ENCODE data around the gene ASCC1.
"Not testable (repeated sequence)": the region's sequence is repeated elsewhere in the genome, so short reads cannot be mapped to it uniquely, and the experiment has no call there.

ASCC1 gene

GRCh38 chr10:72170263-72170662 is 45.8 kb downstream of the ASCC1 start:
- no peak for DNase-seq (ENCODE audit: low read depth in 2 of 2)

DNA sequence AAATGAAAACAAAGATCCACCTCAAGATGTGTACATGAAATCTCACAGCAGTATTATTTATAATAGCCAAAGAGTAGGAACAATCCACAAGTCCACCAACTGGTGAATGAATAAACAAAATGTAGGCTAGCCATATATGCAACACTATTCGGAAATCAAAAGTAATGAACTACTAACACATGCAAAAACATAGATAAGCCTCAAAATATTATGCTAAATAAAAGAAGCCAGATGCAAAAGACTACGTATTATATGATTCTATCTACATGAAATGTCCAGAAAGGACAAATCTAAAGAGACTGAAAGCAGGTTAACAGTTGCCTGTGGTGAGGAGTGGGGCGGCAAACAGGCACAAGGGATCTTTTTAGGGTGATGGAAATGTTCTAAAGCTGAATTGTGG is 49.0 kb downstream of the ASCC1 start:
- no peak for DNase-seq (ENCODE audit: low read depth in 2 of 2)

GRCh38 chr10:72164617-72165016 is 51.5 kb downstream of the ASCC1 start:
- no peak for DNase-seq (ENCODE audit: low read depth in 2 of 2)

DNA sequence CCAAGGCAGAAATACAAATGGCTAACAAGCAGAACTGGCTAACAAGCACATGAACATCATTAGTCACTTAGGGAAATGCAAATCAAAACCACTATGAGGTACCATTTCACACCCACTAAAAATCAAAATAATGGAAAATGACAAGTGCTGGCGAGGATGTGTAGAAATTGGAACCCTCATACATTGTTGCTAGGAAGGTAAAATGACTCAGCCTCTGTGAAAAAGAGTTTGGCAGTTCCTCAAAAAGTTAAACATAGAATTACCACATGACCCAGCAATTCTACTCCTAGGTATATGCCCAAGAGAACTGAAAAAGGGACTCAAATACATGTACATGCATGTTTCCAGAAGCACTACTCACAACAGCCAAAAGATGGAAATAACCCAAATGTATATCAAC is 53.1 kb downstream of the ASCC1 start:
- peak in 1 of 2 donors; percentile 14 for DNase-seq (ENCODE audit: low read depth in 2 of 2)

- DNase-seq (ENCODE audit: low read depth in 2 of 2) = no peak
Observed at GRCh38 chr10:72158176-72158575, 57.9 kb downstream of the ASCC1 start.

DNA sequence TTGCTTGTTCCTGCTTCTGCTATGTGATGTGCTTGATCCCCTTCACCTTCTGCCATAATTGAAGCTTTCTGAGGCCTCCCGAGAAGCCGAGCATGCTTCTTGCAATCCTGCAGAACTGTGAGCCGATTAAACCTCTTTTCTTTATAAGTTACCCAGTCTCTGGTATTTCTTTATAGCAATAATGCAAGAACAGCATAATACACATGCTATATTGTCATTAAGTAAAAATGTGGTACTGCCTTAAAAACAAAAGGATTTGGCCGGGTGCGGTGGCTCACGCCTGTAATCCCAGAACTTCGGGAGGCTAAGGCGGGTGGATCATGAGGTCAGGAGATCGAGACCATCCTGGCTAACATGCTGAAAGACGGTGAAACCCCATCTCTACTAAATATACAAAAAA is 59.9 kb downstream of the ASCC1 start:
- no peak for DNase-seq (ENCODE audit: low read depth in 2 of 2)

- no peak for DNase-seq (ENCODE audit: low read depth in 2 of 2)
Observed at GRCh38 chr10:72152286-72152685, 63.8 kb downstream of the ASCC1 start.

DNA sequence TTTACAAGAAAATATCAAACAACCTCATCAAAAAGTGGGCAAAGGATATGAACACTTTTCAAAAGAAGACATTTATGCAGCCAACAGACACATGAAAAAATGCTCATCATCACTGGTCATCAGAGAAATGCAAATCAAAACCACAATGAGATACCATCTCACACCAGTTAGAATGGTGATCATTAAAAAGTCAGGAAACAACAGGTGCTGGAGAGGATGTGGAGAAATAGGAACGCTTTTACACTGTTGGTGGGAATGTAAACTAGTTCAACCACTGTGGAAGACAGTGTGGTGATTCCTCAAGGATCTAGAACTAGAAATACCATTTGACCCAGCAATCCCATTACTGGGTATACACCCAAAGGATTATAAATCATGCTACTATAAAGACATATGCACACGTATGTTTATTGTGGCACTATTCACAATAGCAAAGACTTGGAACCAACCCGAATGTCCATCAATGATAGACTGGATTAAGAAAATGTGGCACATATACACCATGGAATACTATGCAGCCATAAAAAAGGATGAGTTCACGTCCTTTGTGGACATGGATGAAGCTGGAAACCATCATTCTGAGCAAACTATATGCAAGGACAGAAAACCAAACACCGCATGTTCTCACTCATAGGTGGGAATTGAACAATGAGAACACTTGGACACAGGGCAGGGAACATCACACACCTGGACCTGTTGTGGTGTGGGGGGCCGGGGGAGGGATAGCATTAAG is 65.2 kb downstream of the ASCC1 start:
- DNase-seq (ENCODE audit: low read depth in 2 of 2) = not testable (repeated sequence)

DNA sequence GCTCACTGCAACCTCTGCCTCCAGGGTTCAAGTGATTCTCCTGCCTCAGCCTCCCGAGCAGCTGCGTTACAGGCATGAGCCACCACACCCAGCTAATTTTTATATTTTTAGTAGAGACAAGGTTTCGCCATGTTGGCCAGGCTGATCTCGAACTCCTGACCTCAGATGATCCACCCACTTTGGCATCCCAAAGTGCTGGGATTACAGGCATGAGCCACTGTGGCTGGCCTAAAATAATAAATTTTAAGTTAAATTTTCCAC is 68.8 kb downstream of the ASCC1 start:
- not testable (repeated sequence) for DNase-seq (ENCODE audit: low read depth in 2 of 2)

GRCh38 chr10:72146559-72147323 is 69.3 kb downstream of the ASCC1 start:
- DNase-seq (ENCODE audit: low read depth in 2 of 2) = no peak

DNA sequence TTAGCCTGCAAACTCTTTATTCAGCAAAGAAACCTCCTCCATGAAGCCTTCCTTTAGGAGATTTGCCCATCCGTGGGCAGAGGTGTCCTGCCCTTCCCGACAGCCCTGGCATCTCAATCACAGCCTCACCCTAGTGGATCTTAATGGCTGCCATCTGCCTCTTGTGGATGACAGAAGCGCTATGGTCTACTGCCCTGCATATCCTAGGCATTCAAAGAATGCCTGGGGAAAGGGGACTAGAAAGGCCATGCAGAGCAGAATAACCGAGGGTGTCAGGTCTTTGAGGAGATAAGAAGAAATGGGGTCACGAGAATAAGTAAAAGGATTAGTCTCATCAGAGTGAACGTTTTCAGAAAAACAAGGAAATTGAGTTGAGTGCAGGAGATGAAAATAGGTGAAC is 70.0 kb downstream of the ASCC1 start:
- DNase-seq (ENCODE audit: low read depth in 2 of 2) = no peak

DNA sequence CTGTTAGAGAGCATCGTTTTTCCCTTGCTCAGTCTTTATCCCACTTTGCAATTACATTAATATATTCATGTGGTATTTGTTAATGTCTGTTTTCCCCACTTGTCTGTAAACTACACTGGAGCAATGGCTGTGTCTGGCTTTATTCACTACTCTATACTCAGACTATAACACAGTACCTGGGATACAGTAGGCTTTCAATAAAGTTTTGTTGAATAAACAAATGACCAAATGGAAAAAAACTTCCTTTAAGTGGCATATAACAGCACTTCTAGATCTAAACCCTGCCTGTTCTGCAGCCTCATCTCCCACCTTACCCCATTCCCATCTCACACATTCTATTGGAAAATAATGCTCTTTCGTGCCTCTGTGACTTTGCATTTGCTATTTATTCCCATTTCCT is 70.4 kb downstream of the ASCC1 start:
- no peak for DNase-seq (ENCODE audit: low read depth in 2 of 2)

- DNase-seq (ENCODE audit: low read depth in 2 of 2) = no peak
Observed at GRCh38 chr10:72140850-72141249, 75.2 kb downstream of the ASCC1 start.

DNA sequence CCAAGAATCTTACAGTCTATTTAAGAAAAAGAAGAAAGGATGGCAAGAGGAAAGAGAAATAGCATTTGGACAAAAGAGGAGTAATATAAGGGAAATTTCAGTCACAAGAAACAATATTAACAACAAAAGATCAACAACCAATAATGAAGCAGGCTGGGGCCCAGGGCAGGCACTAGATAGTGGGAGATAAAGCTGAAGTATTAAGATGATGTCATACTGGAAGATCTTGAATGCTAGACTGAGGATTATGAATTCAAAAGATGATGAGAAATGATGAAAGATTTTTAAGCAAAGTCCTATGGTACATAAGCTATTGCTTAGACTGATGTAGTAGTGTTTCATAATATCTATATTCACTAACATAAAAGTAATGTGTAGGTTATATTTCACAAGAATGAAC is 75.9 kb downstream of the ASCC1 start:
- DNase-seq (ENCODE audit: low read depth in 2 of 2) = no peak

- no peak for DNase-seq (ENCODE audit: low read depth in 2 of 2)
Observed at GRCh38 chr10:72137583-72137982, 78.5 kb downstream of the ASCC1 start.

- not testable (repeated sequence) for DNase-seq (ENCODE audit: low read depth in 2 of 2)
Observed at GRCh38 chr10:72136225-72136624, 79.9 kb downstream of the ASCC1 start.

GRCh38 chr10:72134785-72135767 is 81.0 kb downstream of the ASCC1 start:
- DNase-seq (ENCODE audit: low read depth in 2 of 2) = no peak

GRCh38 chr10:72133517-72133916 is 82.6 kb downstream of the ASCC1 start:
- no peak for DNase-seq (ENCODE audit: low read depth in 2 of 2)

- DNase-seq (ENCODE audit: low read depth in 2 of 2) = no peak
Observed at GRCh38 chr10:72132854-72133253, 83.2 kb downstream of the ASCC1 start.

- DNase-seq (ENCODE audit: low read depth in 2 of 2) = no peak
Observed at GRCh38 chr10:72127571-72127970, 88.5 kb downstream of the ASCC1 start.

DNA sequence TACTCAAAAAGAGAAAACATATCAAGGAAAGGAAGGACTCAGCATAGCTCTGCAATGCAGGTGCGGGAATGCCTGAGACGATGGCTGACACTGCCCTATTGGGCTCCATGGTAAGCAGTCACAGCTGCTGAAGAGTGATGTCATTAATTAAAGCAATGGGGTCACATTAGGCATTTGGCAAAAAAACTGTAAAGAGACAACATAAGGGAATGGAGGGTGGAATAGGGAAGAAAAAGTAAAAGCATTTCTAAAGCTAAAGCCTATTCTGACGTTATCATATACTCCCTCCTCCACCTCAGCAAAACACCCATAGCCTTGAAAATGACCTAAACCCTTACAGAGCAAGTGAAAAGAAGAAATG is 89.2 kb downstream of the ASCC1 start:
- DNase-seq (ENCODE audit: low read depth in 2 of 2) = no peak

GRCh38 chr10:72126184-72126871 is 89.7 kb downstream of the ASCC1 start:
- DNase-seq (ENCODE audit: low read depth in 2 of 2) = no peak

All from stimulated activated CD4-positive, alpha-beta T cell treated with anti-CD3 and anti-CD28 coated beads, Interleukin-4, amount 100 ng/mL, for 48 hours (primary cell).